Measurements from ENCODE around the gene ST8SIA2.

DNA sequence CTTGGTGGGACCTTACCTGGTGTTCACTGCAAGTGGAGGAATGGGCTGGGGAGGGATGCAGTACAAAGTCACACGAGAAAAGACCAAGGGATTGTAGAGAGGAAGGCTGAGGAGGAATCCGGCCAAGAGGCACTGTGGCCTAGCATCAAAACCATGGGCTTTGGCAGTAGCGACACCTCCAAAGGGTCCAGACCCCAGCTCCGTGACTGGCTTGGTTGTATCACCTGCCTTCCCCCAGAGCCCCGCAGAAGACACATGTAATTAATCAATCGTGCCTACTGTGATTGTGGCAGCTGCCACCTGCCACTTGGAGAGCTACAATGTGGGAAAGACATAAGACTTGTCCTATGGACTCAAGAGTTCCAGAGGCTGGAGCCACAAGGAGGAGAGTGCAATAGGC is 54.7 kb downstream of the ST8SIA2 start:
- TF ChIP-seq, protein P1, sequence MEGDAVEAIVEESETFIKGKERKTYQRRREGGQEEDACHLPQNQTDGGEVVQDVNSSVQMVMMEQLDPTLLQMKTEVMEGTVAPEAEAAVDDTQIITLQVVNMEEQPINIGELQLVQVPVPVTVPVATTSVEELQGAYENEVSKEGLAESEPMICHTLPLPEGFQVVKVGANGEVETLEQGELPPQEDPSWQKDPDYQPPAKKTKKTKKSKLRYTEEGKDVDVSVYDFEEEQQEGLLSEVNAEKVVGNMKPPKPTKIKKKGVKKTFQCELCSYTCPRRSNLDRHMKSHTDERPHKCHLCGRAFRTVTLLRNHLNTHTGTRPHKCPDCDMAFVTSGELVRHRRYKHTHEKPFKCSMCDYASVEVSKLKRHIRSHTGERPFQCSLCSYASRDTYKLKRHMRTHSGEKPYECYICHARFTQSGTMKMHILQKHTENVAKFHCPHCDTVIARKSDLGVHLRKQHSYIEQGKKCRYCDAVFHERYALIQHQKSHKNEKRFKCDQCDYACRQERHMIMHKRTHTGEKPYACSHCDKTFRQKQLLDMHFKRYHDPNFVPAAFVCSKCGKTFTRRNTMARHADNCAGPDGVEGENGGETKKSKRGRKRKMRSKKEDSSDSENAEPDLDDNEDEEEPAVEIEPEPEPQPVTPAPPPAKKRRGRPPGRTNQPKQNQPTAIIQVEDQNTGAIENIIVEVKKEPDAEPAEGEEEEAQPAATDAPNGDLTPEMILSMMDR (IDR thresholded peaks at IDR 0.05; ENCODE audit: poor library complexity, severe bottlenecking) = no peak
- TF ChIP-seq SMC3 (conservative IDR thresholded peaks at IDR 0.05; ENCODE audit: poor library complexity) = no peak
- no peak for TF ChIP-seq RAD21 (conservative IDR thresholded peaks at IDR 0.05)
- TF ChIP-seq POLR2AphosphoS5 (IDR thresholded peaks at IDR 0.05) = no peak
- TF ChIP-seq EZH2 (IDR thresholded peaks at IDR 0.05; ENCODE audit: borderline replicate concordance, insufficient read depth, low read length, poor library complexity, severe bottlenecking) = no peak
- TF ChIP-seq EP300 (conservative IDR thresholded peaks at IDR 0.05; ENCODE audit: poor library complexity, severe bottlenecking) = no peak
- TF ChIP-seq, protein P2, sequence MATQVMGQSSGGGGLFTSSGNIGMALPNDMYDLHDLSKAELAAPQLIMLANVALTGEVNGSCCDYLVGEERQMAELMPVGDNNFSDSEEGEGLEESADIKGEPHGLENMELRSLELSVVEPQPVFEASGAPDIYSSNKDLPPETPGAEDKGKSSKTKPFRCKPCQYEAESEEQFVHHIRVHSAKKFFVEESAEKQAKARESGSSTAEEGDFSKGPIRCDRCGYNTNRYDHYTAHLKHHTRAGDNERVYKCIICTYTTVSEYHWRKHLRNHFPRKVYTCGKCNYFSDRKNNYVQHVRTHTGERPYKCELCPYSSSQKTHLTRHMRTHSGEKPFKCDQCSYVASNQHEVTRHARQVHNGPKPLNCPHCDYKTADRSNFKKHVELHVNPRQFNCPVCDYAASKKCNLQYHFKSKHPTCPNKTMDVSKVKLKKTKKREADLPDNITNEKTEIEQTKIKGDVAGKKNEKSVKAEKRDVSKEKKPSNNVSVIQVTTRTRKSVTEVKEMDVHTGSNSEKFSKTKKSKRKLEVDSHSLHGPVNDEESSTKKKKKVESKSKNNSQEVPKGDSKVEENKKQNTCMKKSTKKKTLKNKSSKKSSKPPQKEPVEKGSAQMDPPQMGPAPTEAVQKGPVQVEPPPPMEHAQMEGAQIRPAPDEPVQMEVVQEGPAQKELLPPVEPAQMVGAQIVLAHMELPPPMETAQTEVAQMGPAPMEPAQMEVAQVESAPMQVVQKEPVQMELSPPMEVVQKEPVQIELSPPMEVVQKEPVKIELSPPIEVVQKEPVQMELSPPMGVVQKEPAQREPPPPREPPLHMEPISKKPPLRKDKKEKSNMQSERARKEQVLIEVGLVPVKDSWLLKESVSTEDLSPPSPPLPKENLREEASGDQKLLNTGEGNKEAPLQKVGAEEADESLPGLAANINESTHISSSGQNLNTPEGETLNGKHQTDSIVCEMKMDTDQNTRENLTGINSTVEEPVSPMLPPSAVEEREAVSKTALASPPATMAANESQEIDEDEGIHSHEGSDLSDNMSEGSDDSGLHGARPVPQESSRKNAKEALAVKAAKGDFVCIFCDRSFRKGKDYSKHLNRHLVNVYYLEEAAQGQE (IDR thresholded peaks at IDR 0.05; ENCODE audit: borderline replicate concordance) = no peak
- no peak for TF ChIP-seq TAF1 (IDR thresholded peaks at IDR 0.05; ENCODE audit: low read depth)
- no peak for TF ChIP-seq MXI1 (conservative IDR thresholded peaks at IDR 0.05; ENCODE audit: poor library complexity, severe bottlenecking)

Data from neural cell (in vitro differentiated cells).